ENCODE data around the gene ORM1.

ORM1 gene

GRCh38 chr9:114357360-114357759 is 34.5 kb downstream of the ORM1 start:
- TF ChIP-seq CTCF (IDR thresholded peaks at IDR 0.05; ENCODE audit: low read depth, low read length, missing control alignments), result no peak
- H3K4me3 ChIP-seq (replicated peaks; ENCODE audit: low read depth, low read length), result no peak overlapping the region
- no peak for DNase-seq (ENCODE audit: extremely low read depth, low read depth)

DNA sequence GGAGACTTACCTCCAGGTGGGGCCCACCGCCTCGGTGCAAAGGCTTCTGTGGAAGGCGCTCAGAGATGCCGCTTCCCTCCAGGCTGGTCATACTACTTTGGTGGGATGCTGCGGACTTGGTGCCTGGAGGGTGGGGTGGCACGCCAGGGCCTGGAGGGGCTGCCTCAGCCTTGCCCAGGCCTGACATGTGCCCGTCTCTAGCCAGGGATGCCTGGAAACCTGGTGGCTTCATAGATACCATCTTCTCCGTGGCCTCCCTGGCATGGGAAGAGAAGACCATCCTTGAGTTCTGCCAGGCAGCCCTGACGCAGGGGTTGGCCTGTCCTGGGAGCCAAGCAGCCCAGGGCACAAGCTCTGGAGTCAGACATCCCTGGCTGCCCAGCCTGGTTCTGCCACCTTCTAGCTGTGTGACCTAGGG is 35.0 kb downstream of the ORM1 start:
- TF ChIP-seq CTCF (IDR thresholded peaks at IDR 0.05; ENCODE audit: low read depth, low read length, missing control alignments), result no peak
- no peak overlapping the region for H3K4me3 ChIP-seq (replicated peaks; ENCODE audit: low read depth, low read length)
- DNase-seq (ENCODE audit: extremely low read depth, low read depth), result no peak

- TF ChIP-seq CTCF (IDR thresholded peaks at IDR 0.05; ENCODE audit: low read depth, low read length, missing control alignments), result no peak
- no peak overlapping the region for H3K4me3 ChIP-seq (replicated peaks; ENCODE audit: low read depth, low read length)
- no peak for DNase-seq (ENCODE audit: extremely low read depth, low read depth)
Observed at GRCh38 chr9:114359801-114360200, 36.9 kb downstream of the ORM1 start.

- DNase-seq (ENCODE audit: extremely low read depth, low read depth), result no peak
- no peak for TF ChIP-seq CTCF (IDR thresholded peaks at IDR 0.05; ENCODE audit: low read depth, low read length, missing control alignments)
- H3K4me3 ChIP-seq (replicated peaks; ENCODE audit: low read depth, low read length), result no peak overlapping the region
Observed at GRCh38 chr9:114361542-114361941, 38.6 kb downstream of the ORM1 start.

- DNase-seq (ENCODE audit: extremely low read depth, low read depth), result no peak
- H3K4me3 ChIP-seq (replicated peaks; ENCODE audit: low read depth, low read length), result no peak overlapping the region
- no peak for TF ChIP-seq CTCF (IDR thresholded peaks at IDR 0.05; ENCODE audit: low read depth, low read length, missing control alignments)
Observed at GRCh38 chr9:114362394-114362793, 39.5 kb downstream of the ORM1 start.

DNA sequence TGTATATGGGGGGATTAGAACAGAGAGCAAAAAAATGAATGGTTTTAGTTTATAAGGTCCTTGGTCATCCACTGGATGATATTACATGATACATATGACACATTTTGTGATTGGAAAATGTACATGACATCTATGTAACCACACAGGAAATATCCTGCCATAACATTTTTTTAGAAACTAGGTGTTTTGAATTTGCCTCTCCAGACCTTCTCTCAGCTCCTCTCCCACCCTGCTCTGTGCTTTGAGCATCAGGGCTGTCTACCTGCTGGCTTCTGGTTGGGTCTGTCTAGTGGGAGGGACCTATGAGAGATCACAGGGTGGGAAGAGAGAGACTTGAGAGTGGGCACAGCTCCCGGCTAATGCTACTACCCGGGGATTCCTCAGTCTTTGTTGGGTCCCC is 40.5 kb downstream of the ORM1 start:
- H3K4me3 ChIP-seq (replicated peaks; ENCODE audit: low read depth, low read length), result no peak overlapping the region
- DNase-seq (ENCODE audit: extremely low read depth, low read depth), result no peak
- TF ChIP-seq CTCF (IDR thresholded peaks at IDR 0.05; ENCODE audit: low read depth, low read length, missing control alignments), result no peak
